ENCODE measurements around the gene KIF1B. TPM values are rescaled to one million over a fixed set of nuclear protein-coding genes. Genes with fewer than 3 reads are reported as not detected.

Gene KIF1B
- total RNA-seq, 2 experiments from 2014 or later = 7.9 to 9.7 TPM

DNA sequence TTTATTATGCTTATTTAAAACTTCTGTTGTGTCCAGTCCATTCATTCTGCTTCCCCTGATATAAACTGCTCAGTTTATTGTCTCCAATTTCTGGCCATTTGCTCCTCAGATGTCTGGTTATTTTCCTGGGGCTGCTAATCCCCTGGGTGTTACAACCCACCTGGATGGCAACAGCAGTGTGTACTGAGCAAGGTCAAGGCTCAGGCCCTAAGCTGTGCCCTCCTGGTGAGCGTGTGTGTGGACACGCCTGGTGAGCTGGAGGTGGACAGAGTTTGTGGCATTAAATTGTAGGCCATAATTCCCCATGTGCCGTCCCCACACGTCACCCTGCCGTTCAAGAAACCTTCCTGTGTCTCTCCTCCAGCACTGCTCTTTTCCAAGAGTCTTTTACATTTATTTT is 18.1 kb upstream of the KIF1B start:
- POLR2A ChIA-PET = no interaction called here
- no peak overlapping the region for H3K27ac ChIP-seq (ENCODE audit: low read depth in 1 of 2, low read length in 2 of 2)
- no peaks in the 10 kb centered on the region for H3K36me3 Mint-ChIP-seq (ENCODE audit: low read depth)
- H3K36me3 ChIP-seq (ENCODE audit: insufficient read depth, low read length) = no peaks in the 10 kb centered on the region
- H3K4me3 ChIP-seq (ENCODE audit: low read length) = no peak overlapping the region
- H3K9me3 ChIP-seq (ENCODE audit: control insufficient read depth in 1 of 2, insufficient read depth in 1 of 2, low read length in 2 of 2) = no peaks in the 10 kb centered on the region
- no peaks in the 10 kb centered on the region for H3K27me3 ChIP-seq (ENCODE audit: control insufficient read depth in 1 of 2, insufficient read depth in 2 of 2, low read length in 2 of 2)
- TF ChIP-seq, protein P1, sequence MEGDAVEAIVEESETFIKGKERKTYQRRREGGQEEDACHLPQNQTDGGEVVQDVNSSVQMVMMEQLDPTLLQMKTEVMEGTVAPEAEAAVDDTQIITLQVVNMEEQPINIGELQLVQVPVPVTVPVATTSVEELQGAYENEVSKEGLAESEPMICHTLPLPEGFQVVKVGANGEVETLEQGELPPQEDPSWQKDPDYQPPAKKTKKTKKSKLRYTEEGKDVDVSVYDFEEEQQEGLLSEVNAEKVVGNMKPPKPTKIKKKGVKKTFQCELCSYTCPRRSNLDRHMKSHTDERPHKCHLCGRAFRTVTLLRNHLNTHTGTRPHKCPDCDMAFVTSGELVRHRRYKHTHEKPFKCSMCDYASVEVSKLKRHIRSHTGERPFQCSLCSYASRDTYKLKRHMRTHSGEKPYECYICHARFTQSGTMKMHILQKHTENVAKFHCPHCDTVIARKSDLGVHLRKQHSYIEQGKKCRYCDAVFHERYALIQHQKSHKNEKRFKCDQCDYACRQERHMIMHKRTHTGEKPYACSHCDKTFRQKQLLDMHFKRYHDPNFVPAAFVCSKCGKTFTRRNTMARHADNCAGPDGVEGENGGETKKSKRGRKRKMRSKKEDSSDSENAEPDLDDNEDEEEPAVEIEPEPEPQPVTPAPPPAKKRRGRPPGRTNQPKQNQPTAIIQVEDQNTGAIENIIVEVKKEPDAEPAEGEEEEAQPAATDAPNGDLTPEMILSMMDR (IDR thresholded peaks at IDR 0.05) = no peak
- H3K9me3 Mint-ChIP-seq = peaks cover 2% of the 10 kb centered on the region
- no peaks in the 10 kb centered on the region for H3K4me1 ChIP-seq (ENCODE audit: insufficient read depth, low read length)
- H3K4me1 Mint-ChIP-seq (ENCODE audit: low read depth) = no peaks in the 10 kb centered on the region
- CTCF ChIA-PET = no interaction called here
- no peak overlapping the region for H3K27ac Mint-ChIP-seq
- no peaks in the 10 kb centered on the region for H3K27me3 Mint-ChIP-seq
- DNase-seq = no peak
- no peak for ATAC-seq (ENCODE audit: poor library complexity)
- intact Hi-C loops (cut with DNase I, micrococcal nuclease) = no loop called here
- H3K4me3 Mint-ChIP-seq = no peak overlapping the region

DNA sequence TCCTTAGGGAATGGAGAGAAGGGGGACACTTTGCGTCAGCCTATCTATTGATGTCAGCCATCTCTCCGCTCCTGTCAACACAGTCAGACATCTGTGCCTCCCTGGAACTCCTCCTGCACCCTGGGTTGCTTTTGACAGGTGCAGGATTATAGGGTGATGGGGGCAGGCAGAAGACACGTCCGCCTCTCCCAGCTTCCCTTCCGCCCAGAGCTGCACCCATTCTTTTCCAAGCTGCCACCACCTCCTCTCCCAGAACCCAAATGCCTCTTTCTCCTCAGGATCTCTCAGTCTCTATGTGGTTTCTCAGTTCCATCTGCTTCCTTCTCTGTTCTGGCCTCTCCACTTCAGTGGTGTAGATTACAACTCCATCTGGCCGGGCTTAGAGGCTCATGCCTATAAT is 17.1 kb upstream of the KIF1B start:
- H3K27ac Mint-ChIP-seq = no peak overlapping the region
- POLR2A ChIA-PET = no interaction called here
- intact Hi-C loops (cut with DNase I, micrococcal nuclease) = no loop called here

DNA sequence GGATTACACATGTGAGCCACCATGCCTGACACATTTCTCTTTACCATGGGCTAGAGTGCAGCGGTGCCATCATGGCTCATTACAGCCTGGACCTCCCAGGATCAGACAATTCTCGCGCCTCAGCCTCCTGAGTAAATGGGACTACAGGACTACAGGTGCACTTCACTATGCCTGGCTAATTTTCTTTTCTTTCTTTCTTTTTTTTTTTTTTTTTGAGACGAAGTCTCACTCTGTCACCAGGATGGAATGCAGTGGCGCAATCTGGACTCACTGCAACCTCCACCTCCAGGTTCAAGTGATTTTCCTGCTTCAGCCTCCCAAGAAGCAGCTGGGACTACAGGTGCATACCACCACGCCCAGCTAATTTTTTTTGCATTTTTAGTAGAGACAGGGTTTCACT is 14.8 kb upstream of the KIF1B start:
- TF ChIP-seq, protein P1 (IDR thresholded peaks at IDR 0.05) = no peak
- DNase-seq = no peak

More for the DNA sequence above, 17.1 kb upstream of the KIF1B start:
- H3K4me1 Mint-ChIP-seq (ENCODE audit: low read depth) = no peaks in the 10 kb centered on the region
- CTCF ChIA-PET = no interaction called here
- Histone ChIP-seq H3K27ac (ENCODE audit: low read depth in 1 of 2, low read length in 2 of 2) (no peak overlapping the region), H3K4me3 (ENCODE audit: low read length) (no peak overlapping the region), H3K27me3 (ENCODE audit: control insufficient read depth in 1 of 2, insufficient read depth in 2 of 2, low read length in 2 of 2) (no peaks in the 10 kb centered on the region), H3K36me3 (ENCODE audit: insufficient read depth, low read length) (no peaks in the 10 kb centered on the region), H3K4me1 (ENCODE audit: insufficient read depth, low read length) (no peaks in the 10 kb centered on the region), H3K9me3 (ENCODE audit: control insufficient read depth in 1 of 2, insufficient read depth in 1 of 2, low read length in 2 of 2) (no peaks in the 10 kb centered on the region)
- ATAC-seq (ENCODE audit: poor library complexity) = no peak
- H3K4me3 Mint-ChIP-seq = no peak overlapping the region
- H3K36me3 Mint-ChIP-seq (ENCODE audit: low read depth) = no peaks in the 10 kb centered on the region
- DNase-seq = no peak
- TF ChIP-seq, protein P1 (IDR thresholded peaks at IDR 0.05) = no peak
- peaks cover under 1% of the 10 kb centered on the region for H3K9me3 Mint-ChIP-seq
- H3K27me3 Mint-ChIP-seq = no peaks in the 10 kb centered on the region

More for the DNA sequence above, 14.8 kb upstream of the KIF1B start:
- Mint-ChIP-seq H3K27me3 (peaks cover 5% of the 10 kb centered on the region), H3K27ac (no peak overlapping the region), H3K36me3 (ENCODE audit: low read depth) (no peaks in the 10 kb centered on the region), H3K4me3 (no peak overlapping the region), H3K4me1 (ENCODE audit: low read depth) (no peaks in the 10 kb centered on the region), H3K9me3 (no peaks in the 10 kb centered on the region)
- ChIA-PET POLR2A (no interaction called here), CTCF (no interaction called here)
- H3K27me3 ChIP-seq (ENCODE audit: control insufficient read depth in 1 of 2, insufficient read depth in 2 of 2, low read length in 2 of 2) = no peaks in the 10 kb centered on the region
- intact Hi-C loops (cut with DNase I, micrococcal nuclease) = no loop called here
- H3K9me3 ChIP-seq (ENCODE audit: control insufficient read depth in 1 of 2, insufficient read depth in 1 of 2, low read length in 2 of 2) = no peaks in the 10 kb centered on the region
- H3K4me3 ChIP-seq (ENCODE audit: low read length) = no peak overlapping the region
- no peaks in the 10 kb centered on the region for H3K36me3 ChIP-seq (ENCODE audit: insufficient read depth, low read length)
- no peak overlapping the region for H3K27ac ChIP-seq (ENCODE audit: low read depth in 1 of 2, low read length in 2 of 2)
- no peak for ATAC-seq (ENCODE audit: poor library complexity)
- H3K4me1 ChIP-seq (ENCODE audit: insufficient read depth, low read length) = no peaks in the 10 kb centered on the region
